ENCODE results near the gene CDIPT. TPM values are rescaled to one million over a fixed set of nuclear protein-coding genes. Genes with fewer than 3 reads are reported as not detected.

CDIPT gene
- total and polyA plus RNA-seq, 2 of the 13 experiments (the other 11 are each of a cell fraction or from before 2014, with no cell fraction given): 54.9 to 97.5 TPM

DNA sequence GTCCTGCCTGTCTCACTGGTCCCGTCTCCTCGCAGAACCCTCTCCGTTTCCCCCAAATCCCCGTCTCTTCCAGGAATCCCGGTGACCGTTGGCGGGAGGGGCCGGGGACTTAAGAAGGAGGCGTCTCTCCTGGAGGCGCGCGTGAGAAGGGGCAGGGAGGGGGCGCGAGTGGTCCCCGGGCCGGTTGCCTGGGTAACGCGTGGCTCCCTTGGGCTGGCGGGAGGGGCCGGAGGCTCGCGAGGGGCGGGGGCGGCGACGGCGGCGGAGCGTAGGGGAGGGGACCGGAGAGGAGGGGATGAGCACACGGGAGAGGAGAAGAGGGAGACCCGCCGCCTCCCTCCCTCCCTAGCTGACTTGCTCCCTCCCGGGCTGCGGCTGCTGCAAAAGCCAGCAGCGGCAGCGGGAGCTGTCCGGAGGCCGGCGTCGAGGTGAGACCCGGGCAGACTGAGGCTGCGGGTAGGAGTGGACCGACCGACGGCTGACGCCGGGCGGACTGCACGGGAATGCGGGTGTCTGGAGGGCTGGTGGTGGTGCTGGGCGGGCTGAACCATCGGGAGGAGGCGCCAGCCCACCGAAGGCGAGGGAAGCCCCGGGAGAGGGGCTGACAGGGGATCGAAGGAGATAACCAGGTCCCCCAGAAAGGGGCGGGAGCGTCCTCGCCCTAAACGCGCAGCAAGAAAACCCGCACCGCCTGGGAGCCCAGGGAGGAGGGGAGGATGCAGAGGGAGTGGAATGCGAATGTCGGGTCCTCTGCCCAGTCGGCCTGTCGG, 50.9 kb downstream of the CDIPT start, which contains the start of gene PRRT2 (continued):
- TF ChIP-seq ZNF710 (CRISPR knock-in tag; IDR thresholded peaks at IDR 0.05; ENCODE audit: borderline replicate concordance): 0 out of 2 replicates have a peak, but pooled peaks have one; percentile 33
- peak; percentile 13; the same call in 1 of the 2 replicates for TF ChIP-seq ZNF446 (CRISPR knock-in tag; IDR thresholded peaks at IDR 0.05)
- no peak for TF ChIP-seq ZNF607 (CRISPR knock-in tag; IDR thresholded peaks at IDR 0.05; ENCODE audit: borderline replicate concordance)
- TF ChIP-seq ZNF337 (CRISPR knock-in tag; IDR thresholded peaks at IDR 0.05; ENCODE audit: borderline replicate concordance, low read depth): 0 out of 2 replicates have a peak, but pooled peaks have one; percentile 5
- peak; percentile 68 for TF ChIP-seq KDM2A (CRISPR knock-in tag; IDR thresholded peaks at IDR 0.05; ENCODE audit: borderline replicate concordance, low read depth)
- peak; percentile 34; the same call in 1 of the 2 replicates for TF ChIP-seq ZNF616 (CRISPR knock-in tag; IDR thresholded peaks at IDR 0.05; ENCODE audit: low read depth)
- no peak; the same call in 1 of the 2 replicates for TF ChIP-seq JDP2 (CRISPR knock-in tag; IDR thresholded peaks at IDR 0.05; ENCODE audit: borderline replicate concordance)
- TF ChIP-seq RFX3 (CRISPR knock-in tag; IDR thresholded peaks at IDR 0.05): peak; percentile 67
- 0 out of 2 replicates have a peak, but pooled peaks have one; percentile 30 for TF ChIP-seq ZNF552 (CRISPR knock-in tag; IDR thresholded peaks at IDR 0.05; ENCODE audit: borderline replicate concordance)
- peak; percentile 15; the same call in 1 of the 2 replicates for TF ChIP-seq ZNF430 (CRISPR knock-in tag; IDR thresholded peaks at IDR 0.05)
- TF ChIP-seq PRDM10 (CRISPR knock-in tag; IDR thresholded peaks at IDR 0.05; ENCODE audit: low read depth): 0 out of 2 replicates have a peak, but pooled peaks have one; percentile 28
- TF ChIP-seq HIC2 (CRISPR knock-in tag; IDR thresholded peaks at IDR 0.05; ENCODE audit: low read depth): no peak
- TF ChIP-seq, protein P1, sequence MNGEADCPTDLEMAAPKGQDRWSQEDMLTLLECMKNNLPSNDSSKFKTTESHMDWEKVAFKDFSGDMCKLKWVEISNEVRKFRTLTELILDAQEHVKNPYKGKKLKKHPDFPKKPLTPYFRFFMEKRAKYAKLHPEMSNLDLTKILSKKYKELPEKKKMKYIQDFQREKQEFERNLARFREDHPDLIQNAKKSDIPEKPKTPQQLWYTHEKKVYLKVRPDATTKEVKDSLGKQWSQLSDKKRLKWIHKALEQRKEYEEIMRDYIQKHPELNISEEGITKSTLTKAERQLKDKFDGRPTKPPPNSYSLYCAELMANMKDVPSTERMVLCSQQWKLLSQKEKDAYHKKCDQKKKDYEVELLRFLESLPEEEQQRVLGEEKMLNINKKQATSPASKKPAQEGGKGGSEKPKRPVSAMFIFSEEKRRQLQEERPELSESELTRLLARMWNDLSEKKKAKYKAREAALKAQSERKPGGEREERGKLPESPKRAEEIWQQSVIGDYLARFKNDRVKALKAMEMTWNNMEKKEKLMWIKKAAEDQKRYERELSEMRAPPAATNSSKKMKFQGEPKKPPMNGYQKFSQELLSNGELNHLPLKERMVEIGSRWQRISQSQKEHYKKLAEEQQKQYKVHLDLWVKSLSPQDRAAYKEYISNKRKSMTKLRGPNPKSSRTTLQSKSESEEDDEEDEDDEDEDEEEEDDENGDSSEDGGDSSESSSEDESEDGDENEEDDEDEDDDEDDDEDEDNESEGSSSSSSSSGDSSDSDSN (CRISPR knock-in tag; IDR thresholded peaks at IDR 0.05): peak; percentile 54; the same call in 1 of the 2 replicates
- no peak for TF ChIP-seq ZNF562 (CRISPR knock-in tag; IDR thresholded peaks at IDR 0.05; ENCODE audit: borderline replicate concordance)
- TF ChIP-seq STAT5B (CRISPR knock-in tag; IDR thresholded peaks at IDR 0.05): no peak
- TF ChIP-seq ZNF441 (CRISPR knock-in tag; IDR thresholded peaks at IDR 0.05; ENCODE audit: borderline replicate concordance): 0 out of 2 replicates have a peak, but pooled peaks have one; percentile 55
